Measurements from ENCODE around the gene FSD1L. TPM values are rescaled to one million over a fixed set of nuclear protein-coding genes. Genes with fewer than 3 reads are reported as not detected.

FSD1L gene
- total RNA-seq: 1.6 and 2.0 TPM in 2 replicates

DNA sequence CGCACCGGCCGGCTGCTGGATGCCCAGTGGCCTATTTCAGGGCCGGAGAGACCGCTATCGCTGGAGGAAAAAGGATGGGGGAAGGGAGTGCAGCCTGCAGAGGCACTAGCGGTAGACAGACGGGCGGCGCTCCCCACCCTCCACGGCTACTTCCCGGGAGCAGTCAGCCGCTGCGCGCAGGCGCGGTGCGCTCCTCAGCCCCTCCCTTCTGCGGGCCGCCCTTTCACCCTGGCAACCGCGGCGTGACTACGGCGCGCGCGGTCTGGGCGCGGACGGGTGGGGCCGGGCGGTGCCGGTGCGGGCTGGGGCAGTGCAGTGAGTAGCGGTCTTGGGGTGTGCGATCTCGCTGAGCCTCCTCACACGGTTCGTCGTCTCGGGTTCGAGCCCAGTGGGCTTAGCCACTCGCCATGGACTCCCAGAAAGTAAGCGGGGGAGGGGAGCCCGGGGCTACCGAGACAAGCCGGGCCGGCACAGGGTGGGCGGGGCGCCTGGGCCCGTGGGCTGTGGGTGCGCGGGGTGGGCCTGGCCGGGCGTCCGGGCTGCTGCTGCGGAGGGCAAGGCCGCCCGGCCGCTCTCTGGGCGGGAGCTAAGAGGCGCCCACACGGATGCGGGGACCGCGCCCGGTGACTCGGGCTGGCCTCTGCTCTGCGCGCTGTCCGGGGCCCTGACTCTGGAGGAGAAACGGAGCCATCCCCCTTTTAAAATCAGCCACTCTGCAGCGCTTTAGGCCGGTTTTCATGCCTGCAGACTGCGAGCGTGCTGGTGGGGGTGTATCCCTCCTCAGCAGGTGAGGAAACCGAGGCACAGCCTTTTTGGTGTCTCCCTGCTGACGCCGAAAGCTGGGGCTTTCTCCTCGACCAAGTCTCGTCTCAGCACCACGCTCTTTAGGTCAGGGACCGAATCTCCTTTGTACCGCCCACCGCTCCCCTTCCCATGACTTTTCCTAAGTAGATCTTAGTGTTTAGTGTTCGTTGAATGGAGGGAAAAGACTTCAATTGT lies at the start of gene FSD1L:
TSS of gene FSD1L (plus strand) at position 221 of the 999 bp plus-strand sequence. CDS start at position 408, 187 bp downstream.

DNA sequence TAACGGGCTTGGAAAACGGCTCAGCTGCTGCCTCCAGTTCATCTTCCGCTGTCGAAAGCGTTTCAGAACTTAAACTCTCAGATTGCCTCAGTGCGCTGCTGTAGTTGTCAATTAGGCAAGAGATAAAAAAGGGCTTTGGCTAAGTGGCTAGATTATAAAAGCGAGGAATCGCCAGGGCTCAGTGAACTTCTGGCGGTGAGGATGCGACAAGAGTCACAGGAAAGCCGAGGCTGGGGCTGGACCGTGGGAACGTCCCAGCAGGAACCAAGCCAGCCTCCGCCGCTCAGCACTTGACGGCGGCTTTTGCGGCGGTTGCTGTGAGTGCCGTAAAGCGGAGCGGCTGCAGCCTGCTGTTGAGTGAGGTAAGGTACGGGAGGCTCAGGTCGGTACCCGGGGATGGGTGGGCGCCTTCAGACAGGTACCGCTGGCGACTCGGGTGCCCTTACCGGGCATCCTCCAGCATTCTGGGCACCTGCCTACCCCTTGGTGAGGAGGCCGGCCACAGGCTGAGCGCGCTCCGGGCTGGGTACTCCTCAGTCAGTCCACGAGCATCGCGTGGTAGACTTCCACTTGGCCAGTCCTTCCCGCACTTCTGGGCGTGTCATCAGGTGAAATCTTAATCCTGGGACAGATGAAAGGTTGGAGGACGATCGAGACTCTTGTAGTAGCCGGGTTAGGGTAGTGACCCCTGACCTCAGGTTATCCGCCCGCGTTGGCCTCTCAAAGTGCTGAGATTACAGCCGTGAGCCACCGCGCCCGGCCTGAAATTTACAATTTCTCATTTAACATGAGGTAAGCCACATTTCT lies 110.2 kb downstream of the FSD1L start, which contains the start of gene FKTN:
TSS of gene FKTN (plus strand) at position 328 of the 807 bp plus-strand sequence. CDS start 16,902 bp downstream, outside the sequence.

Other genes starting within 250 kb of the FSD1L start
- 19.6 and 23.6 TPM in 2 replicates for gene SLC44A1, start 203.4 kb upstream of the FSD1L start, total RNA-seq
- 5.8 and 17.9 TPM in 2 replicates for gene FKTN, start 110.1 kb downstream of the FSD1L start, total RNA-seq
- 0.13 TPM in 1 of 2 replicates, not detected in the other for gene TAL2, start 214.4 kb downstream of the FSD1L start, total RNA-seq
- gene TMEM38B, start 246.5 kb downstream of the FSD1L start, total RNA-seq: 5.5 and 7.7 TPM in 2 replicates

Data from mesangial cell (primary cell).